RWPE2 (cell line): ENCODE data around the gene PIM1.

Experiments
- ATAC-seq: fragments of 200-7000 bp; cut with Tn5 transposase; 3 replicates; pipeline ENCODE4 v1.9.1; 2021; ENCODE audit warnings: low read depth
- DNase-seq: peaks from one replicate; pipeline ENCODE4 v3.0.0-alpha.2; 2020; ENCODE audit warnings: low spot score
- H3K27ac ChIP-seq: fragments of 450-650 bp; 2 replicates; pipeline ENCODE4 v1.5.1; 2017; ENCODE audit warnings: mild to moderate bottlenecking; ENCODE audit not compliant: poor library complexity, severe bottlenecking
- H3K27me3 ChIP-seq: fragments of 250-450 bp; sonication (Bioruptor Pico); 2 replicates; pipeline ENCODE4 v1.5.1; 2021; ENCODE audit warnings: mild to moderate bottlenecking, moderate library complexity; ENCODE audit not compliant: insufficient read depth, poor library complexity, severe bottlenecking
- H3K36me3 ChIP-seq: fragments of 250-450 bp; sonication (Bioruptor Pico); 2 replicates; pipeline ENCODE4 v1.5.1; 2020; ENCODE audit warnings: low read depth, mild to moderate bottlenecking, moderate library complexity
- H3K4me1 ChIP-seq: fragments of 250-450 bp; sonication (Bioruptor Pico); 2 replicates; pipeline ENCODE4 v1.5.1; 2021; ENCODE audit warnings: mild to moderate bottlenecking, moderate library complexity; ENCODE audit not compliant: insufficient read depth, poor library complexity, severe bottlenecking
- H3K4me3 ChIP-seq: fragments of 250-450 bp; sonication (Bioruptor Pico); 2 replicates; pipeline ENCODE4 v1.5.1; 2021; ENCODE audit warnings: mild to moderate bottlenecking, moderate library complexity; ENCODE audit not compliant: severe bottlenecking
- H3K9me3 ChIP-seq: fragments of 250-450 bp; sonication (Bioruptor Pico); 2 replicates; pipeline ENCODE4 v1.5.1; 2021; ENCODE audit warnings: mild to moderate bottlenecking, moderate library complexity; ENCODE audit not compliant: severe bottlenecking
- CTCF ChIP-seq: fragments of 450-650 bp; IDR thresholded peaks from one replicate; pipeline ENCODE4 v1.5.1; 2017; ENCODE audit warnings: mild to moderate bottlenecking, moderate library complexity; ENCODE audit not compliant: poor library complexity, severe bottlenecking

PIM1 gene

DNA sequence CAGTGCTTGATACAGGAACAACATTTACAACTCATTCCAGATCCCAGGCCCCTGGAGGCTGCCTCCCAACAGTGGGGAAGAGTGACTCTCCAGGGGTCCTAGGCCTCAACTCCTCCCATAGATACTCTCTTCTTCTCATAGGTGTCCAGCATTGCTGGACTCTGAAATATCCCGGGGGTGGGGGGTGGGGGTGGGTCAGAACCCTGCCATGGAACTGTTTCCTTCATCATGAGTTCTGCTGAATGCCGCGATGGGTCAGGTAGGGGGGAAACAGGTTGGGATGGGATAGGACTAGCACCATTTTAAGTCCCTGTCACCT is 4.2 kb downstream of the PIM1 start:
- Histone ChIP-seq H3K27ac (no peak overlapping the region), H3K27me3 (no peaks in the 10 kb centered on the region), H3K4me1 (peaks cover 3% of the 10 kb centered on the region), H3K4me3 (no peak overlapping the region), H3K36me3 (peaks cover 49% of the 10 kb centered on the region), H3K9me3 (no peaks in the 10 kb centered on the region)
- DNase-seq = no peak
- no peak for ATAC-seq
- TF ChIP-seq CTCF = no peak

- ATAC-seq (no peak), DNase-seq (no peak)
- peaks cover 49% of the 10 kb centered on the region for H3K36me3 ChIP-seq
- TF ChIP-seq CTCF = no peak
- H3K9me3 ChIP-seq = no peaks in the 10 kb centered on the region
- no peaks in the 10 kb centered on the region for H3K27me3 ChIP-seq
- H3K4me1 ChIP-seq = peaks cover 3% of the 10 kb centered on the region
- no peak overlapping the region for H3K27ac ChIP-seq
- no peak overlapping the region for H3K4me3 ChIP-seq
These were observed 4.8 kb downstream of the PIM1 start for GRCh38 chr6:37174515-37175331.

- Histone ChIP-seq H3K27me3 (no peaks in the 10 kb centered on the region), H3K9me3 (no peaks in the 10 kb centered on the region), H3K4me1 (peaks cover 3% of the 10 kb centered on the region), H3K27ac (no peak overlapping the region), H3K4me3 (no peak overlapping the region), H3K36me3 (peaks cover 49% of the 10 kb centered on the region)
- TF ChIP-seq CTCF = no peak
- DNase-seq (no peak), ATAC-seq (no peak)
These were observed 5.6 kb downstream of the PIM1 start for GRCh38 chr6:37175332-37176267.

- Histone ChIP-seq H3K9me3 (no peaks in the 10 kb centered on the region), H3K27me3 (no peaks in the 10 kb centered on the region), H3K4me1 (peaks cover 3% of the 10 kb centered on the region), H3K27ac (no peak overlapping the region), H3K36me3 (peaks cover 41% of the 10 kb centered on the region), H3K4me3 (no peak overlapping the region)
- DNase-seq (no peak), ATAC-seq (no peak)
- TF ChIP-seq CTCF = no peak
These were observed 6.5 kb downstream of the PIM1 start for GRCh38 chr6:37176268-37177076.
